Measurements from ENCODE around the gene FADS2. TPM values are rescaled to one million over a fixed set of nuclear protein-coding genes. Genes with fewer than 3 reads are reported as not detected.

FADS2 gene
- total and polyA plus RNA-seq, 10 of the 15 experiments (the other 5 are each of a cell fraction or from before 2014, with no cell fraction given): 3.3 to 313 (median 149) TPM

DNA sequence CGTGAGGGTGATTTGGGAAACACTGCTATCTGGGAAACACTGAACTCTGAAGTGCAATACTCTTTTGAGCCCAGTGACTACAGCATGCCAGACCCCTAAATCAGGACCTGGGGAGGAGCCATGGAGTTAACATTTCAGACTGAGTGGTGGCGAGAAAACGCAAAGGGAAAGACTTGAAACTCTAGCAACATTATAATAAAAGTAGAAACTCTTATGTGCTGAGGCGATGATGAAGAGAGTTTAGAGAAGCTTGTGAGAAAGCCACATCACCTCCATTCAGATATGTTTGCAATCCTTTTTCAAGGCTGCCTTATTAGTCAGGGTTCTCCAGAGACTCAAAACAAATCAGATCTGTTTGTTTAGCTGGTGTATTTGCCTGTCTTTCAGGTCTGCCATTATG, 33.5 kb upstream of the FADS2 start:
- H3K27ac ChIP-seq (ENCODE audit: control insufficient read depth, insufficient read depth): no peak overlapping the region
- in situ Hi-C loops (cut with MboI) (no loop called here), intact Hi-C loops (cut with micrococcal nuclease; ENCODE audit: unreplicated experiment) (no loop called here)
- H3K9ac ChIP-seq (ENCODE audit: control insufficient read depth, insufficient read depth, low read length): no peak overlapping the region
- H3K9me3 ChIP-seq (replicated peaks; ENCODE audit: control insufficient read depth, insufficient read depth, low read length): no peaks in the 10 kb centered on the region
- no peak for DNase-seq (ENCODE audit: low read depth, low spot score)
- no peaks in the 10 kb centered on the region; the same call in 1 of the 2 replicates for H3K4me1 ChIP-seq (ENCODE audit: control insufficient read depth, insufficient read depth, low read length)
- H3K27me3 ChIP-seq (replicated peaks in 1 of 2; ENCODE audit: control insufficient read depth in 2 of 2, insufficient read depth in 2 of 2, low read length in 1 of 2): no peaks in the 10 kb centered on the region
- RAD21 ChIA-PET (ENCODE audit: unreplicated experiment): interaction anchor here (1.5 to 6.2 kb wide), 2 partner anchors 153 to 287 kb away, joined by 5 to 96 read pairs; partner anchors contain the start of gene BEST1
- peaks cover 87% of the 10 kb centered on the region for H3K79me2 ChIP-seq (ENCODE audit: control insufficient read depth, insufficient read depth, low read length)
- no peak for TF ChIP-seq BHLHE40 (IDR thresholded peaks at IDR 0.05; ENCODE audit: borderline replicate concordance in 1 of 2, low read depth in 2 of 2, low read length in 1 of 2)
- TF ChIP-seq SIX5 (IDR thresholded peaks at IDR 0.05; ENCODE audit: low read depth, low read length, severe bottlenecking): no peak
- no peak for TF ChIP-seq CHD1 (IDR thresholded peaks at IDR 0.05; ENCODE audit: low read depth, low read length)
- no peak for TF ChIP-seq SMC3 (IDR thresholded peaks at IDR 0.05; ENCODE audit: borderline replicate concordance, low read length)
- TF ChIP-seq ZNF217 (IDR thresholded peaks at IDR 0.05): no peak
- TF ChIP-seq MYC (IDR thresholded peaks at IDR 0.05; ENCODE audit: insufficient read depth, insufficient read length, insufficient replicate concordance, low read length, severe bottlenecking): no peak
- no peak for TF ChIP-seq BMI1 (IDR thresholded peaks at IDR 0.05; ENCODE audit: borderline replicate concordance)
- TF ChIP-seq NR2C2 (IDR thresholded peaks at IDR 0.05; ENCODE audit: borderline replicate concordance, control insufficient read depth, insufficient read length, low read depth): no peak
- TF ChIP-seq RAD21 (IDR thresholded peaks at IDR 0.05; ENCODE audit: insufficient read depth, low read depth, low read length): no peak
- no peak for TF ChIP-seq ZNF592 (IDR thresholded peaks at IDR 0.05)
- TF ChIP-seq PKNOX1 (IDR thresholded peaks at IDR 0.05): no peak
- no peak for TF ChIP-seq POLR2AphosphoS5 (IDR thresholded peaks at IDR 0.05; ENCODE audit: low read length)
- TF ChIP-seq IRF4 (IDR thresholded peaks at IDR 0.05; ENCODE audit: low read depth, low read length): no peak
- SMC1A ChIA-PET (ENCODE audit: uncharacterized antibody, unreplicated experiment): interaction anchor here (1.2 to 5.6 kb wide), 5 partner anchors 34 to 287 kb away, joined by 4 to 86 read pairs (median 22); partner anchors contain the start of genes BEST1 and FADS2
- H3K4me3 ChIP-seq: no peak overlapping the region; the same call in 1 of the 2 replicates
- BruUV-seq (replicated peaks): no TSS peak
- peak overlapping the region; percentile 0; the same call in 1 of the 2 replicates for H3K4me2 ChIP-seq (ENCODE audit: control insufficient read depth, insufficient read depth)
- no peak for FAIRE-seq
- peaks cover 12 to 13% of the 10 kb centered on the region in 2 experiments; a peak in 3 of 4 replicates for H3K36me3 ChIP-seq (ENCODE audit: control insufficient read depth in 2 of 2, insufficient read depth in 2 of 2, low read length in 1 of 2)
- POLR2A ChIA-PET: no interaction called here
- ATAC-seq: no peak
- no peaks in the 10 kb centered on the region for H4K20me1 ChIP-seq (ENCODE audit: control insufficient read depth, insufficient read depth)
- CTCF ChIA-PET: interaction anchor here (1.0 to 12.7 kb wide), 8 partner anchors 12 to 313 kb away, joined by 3 to 188 read pairs (median 44); partner anchors contain the start of gene BEST1
- 90% methylated on average over 4 of the region's 4 CpGs for WGBS (ENCODE audit: insufficient coverage, insufficient replicate concordance, low lambda C conversion rate, missing lambda C conversion rate)
- H2AFZ ChIP-seq (ENCODE audit: control insufficient read depth, low read depth, low read length): no peak overlapping the region

All from GM12878 (cell line).